TTC549 (cell line): ENCODE measurements around the gene TTC34.

Experiments used
- FAIRE-seq: peaks from 2 replicates; lab custom pipeline; 2012; peaks lifted over from hg19 to GRCh38; lab: Jason Lieb, UNC

The TTC34 gene

GRCh38 chr1:2623571-2624337 lies 177.7 kb downstream of the TTC34 start:
- no peak for FAIRE-seq

GRCh38 chr1:2617971-2618470 lies 183.5 kb downstream of the TTC34 start:
- no peak for FAIRE-seq

- FAIRE-seq, result no peak
Measured at GRCh38 chr1:2614145-2614544, 187.3 kb downstream of the TTC34 start.

GRCh38 chr1:2612591-2613365 lies 188.7 kb downstream of the TTC34 start:
- FAIRE-seq, result no peak

- FAIRE-seq, result no peak
Measured at GRCh38 chr1:2611621-2612437, 189.7 kb downstream of the TTC34 start.

- FAIRE-seq, result no peak
Measured at GRCh38 chr1:2611031-2611501, 190.4 kb downstream of the TTC34 start.

- no peak for FAIRE-seq
Measured at GRCh38 chr1:2610036-2610959, 191.2 kb downstream of the TTC34 start.

- no peak for FAIRE-seq
Measured at GRCh38 chr1:2609319-2610035, 192.0 kb downstream of the TTC34 start.

- FAIRE-seq, result no peak
Measured at GRCh38 chr1:2607641-2608091, 193.8 kb downstream of the TTC34 start.

- no peak for FAIRE-seq
Measured at GRCh38 chr1:2606881-2607621, 194.4 kb downstream of the TTC34 start.

GRCh38 chr1:2606396-2606880 lies 195.1 kb downstream of the TTC34 start:
- FAIRE-seq, result no peak

GRCh38 chr1:2605509-2606395 lies 195.7 kb downstream of the TTC34 start:
- FAIRE-seq, result no peak

GRCh38 chr1:2604844-2605508 lies 196.5 kb downstream of the TTC34 start:
- FAIRE-seq, result no peak

- no peak for FAIRE-seq
Measured at GRCh38 chr1:2604156-2604843, 197.2 kb downstream of the TTC34 start.

GRCh38 chr1:2603521-2604155 lies 197.9 kb downstream of the TTC34 start:
- FAIRE-seq, result no peak

- FAIRE-seq, result no peak
Measured at GRCh38 chr1:2602866-2603520, 198.5 kb downstream of the TTC34 start.
